ENCODE measurements around the gene TSC22D4. TPM values are rescaled to one million over a fixed set of nuclear protein-coding genes. Genes with fewer than 3 reads are reported as not detected.
"Not testable (repeated sequence)": the region's sequence is repeated elsewhere in the genome, so short reads cannot be mapped to it uniquely, and the experiment has no call there.

The TSC22D4 gene
- total RNA-seq (2014; rRNA removed; shearing (Covaris generic)), result 28.1 and 43.6 TPM in 2 replicates

DNA sequence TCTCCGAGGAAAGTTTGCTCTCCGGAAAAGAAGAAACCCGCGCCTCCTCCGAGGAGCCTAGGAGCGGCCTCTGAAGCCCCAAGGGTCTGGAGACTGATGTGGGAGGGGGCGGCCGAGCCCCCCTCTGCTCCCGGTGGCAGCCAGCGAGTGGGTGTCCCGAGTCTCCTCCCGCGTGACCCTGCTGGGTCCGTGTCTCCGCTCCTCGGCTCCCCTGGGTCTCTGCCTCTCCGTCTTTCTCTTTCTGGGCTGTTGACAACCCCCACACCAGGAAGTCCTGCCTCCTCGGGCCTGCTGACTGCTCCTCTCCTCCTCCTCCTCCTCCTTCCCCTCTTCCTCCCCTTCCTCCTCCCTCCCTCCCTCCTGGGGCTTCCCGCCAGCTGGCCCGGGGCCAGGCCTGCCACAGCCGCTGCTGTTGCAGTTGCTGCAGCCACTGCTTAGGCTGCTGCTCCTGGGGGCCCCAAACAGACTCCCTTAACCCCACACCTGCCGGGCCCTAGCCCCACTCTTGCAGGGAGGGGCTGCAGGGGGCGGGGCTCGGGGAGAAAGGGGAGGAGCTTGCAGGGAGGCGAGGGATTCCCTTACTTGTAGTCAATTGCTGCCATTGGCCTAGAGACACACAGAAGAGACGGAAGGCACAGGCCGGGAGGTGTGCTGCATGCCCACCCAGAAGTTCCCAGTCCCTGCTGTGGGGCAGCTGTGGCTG is at the start of gene TSC22D4:
Gene TSC22D4, minus strand, starts transcription at position 257 of the 703 bp plus-strand sequence. CDS start 1,176 bp downstream, outside the sequence.
- DNase-seq (ENCODE audit: low read depth), result peak; percentile 92

DNA sequence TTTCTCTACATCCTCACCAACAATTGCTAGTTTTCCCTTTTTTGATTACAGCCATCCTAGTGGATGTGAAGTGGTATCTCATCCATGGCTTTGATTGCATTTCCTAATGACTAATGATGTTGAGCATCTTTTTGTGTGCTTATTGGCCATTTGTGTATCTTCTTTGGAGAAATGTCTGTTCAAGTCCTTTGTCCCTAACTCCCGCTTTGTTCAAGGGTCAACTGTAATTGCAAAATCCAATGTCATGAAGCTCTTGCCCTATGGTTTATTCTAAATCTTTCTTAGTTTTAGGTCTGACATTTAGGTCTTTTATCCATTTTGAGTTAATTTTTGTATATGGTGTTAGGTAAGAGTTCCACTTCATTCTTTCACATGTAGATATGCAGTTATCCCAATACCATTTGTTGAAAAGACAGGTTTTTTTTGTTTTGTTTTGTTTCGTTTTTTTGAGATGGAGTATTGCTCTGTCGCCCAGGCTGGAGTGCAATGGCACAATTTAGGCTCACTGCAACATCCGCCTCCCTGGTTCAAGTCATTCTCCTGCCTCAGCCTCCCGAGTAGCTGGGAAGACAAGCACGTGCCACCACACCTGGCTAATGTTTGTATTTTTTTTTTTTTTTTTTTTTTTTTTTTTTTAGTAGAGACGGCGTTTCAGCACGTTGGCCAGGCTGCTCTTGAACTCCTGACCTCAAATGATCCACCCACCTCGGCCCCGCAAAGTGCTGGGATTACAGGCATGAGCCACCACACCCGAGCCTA is 49.3 kb upstream of the TSC22D4 start:
- DNase-seq (ENCODE audit: low read depth), result not testable (repeated sequence)

DNA sequence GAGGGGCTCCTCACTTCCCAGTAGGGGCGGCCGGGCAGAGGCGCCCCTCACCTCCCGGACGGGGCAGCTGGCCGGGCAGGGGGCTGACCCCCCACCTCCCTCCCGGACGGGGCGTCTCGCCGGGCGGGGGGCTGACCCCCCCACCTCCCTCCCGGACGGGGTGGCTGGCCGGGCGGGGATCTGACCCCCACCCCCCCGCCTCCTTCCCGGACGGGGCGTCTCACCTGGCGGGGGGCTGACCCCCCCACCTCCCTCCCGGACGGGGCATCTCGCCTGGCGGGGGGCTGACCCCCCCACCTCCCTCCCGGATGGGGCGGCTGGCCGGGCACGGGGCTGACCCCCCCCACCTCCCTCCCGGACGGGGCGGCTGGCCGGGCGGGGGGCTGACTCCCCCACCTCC is 44.2 kb upstream of the TSC22D4 start:
- not testable (repeated sequence) for DNase-seq (ENCODE audit: low read depth)

DNA sequence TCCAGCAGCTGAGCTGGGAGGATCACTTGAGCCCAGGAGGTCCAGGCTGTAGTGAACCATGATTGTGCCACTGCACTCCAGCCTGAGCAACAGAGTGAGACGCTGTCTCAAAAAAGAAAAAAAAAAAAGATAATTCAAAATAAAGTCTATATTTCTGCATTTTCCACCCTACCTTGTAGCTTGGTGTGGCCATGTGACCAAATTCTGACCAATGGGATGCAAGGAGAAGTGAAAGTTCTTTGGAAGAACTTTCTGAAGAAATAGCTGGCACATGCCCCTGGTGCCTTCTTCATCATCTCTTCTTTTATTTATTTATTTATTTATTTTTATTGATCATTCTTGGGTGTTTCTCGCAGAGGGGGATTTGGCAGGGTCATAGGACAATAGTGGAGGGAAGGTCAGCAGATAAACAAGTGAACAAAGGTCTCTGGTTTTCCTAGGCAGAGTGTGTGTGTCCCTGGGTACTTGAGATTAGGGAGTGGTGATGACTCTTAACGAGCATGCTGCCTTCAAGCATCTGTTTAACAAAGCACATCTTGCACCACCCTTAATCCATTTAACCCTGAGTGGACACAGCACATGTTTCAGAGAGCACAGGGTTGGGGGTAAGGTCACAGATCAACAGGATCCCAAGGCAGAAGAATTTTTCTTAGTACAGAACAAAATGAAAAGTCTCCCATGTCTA is 43.0 kb upstream of the TSC22D4 start:
- DNase-seq (ENCODE audit: low read depth), result not testable (repeated sequence)

DNA sequence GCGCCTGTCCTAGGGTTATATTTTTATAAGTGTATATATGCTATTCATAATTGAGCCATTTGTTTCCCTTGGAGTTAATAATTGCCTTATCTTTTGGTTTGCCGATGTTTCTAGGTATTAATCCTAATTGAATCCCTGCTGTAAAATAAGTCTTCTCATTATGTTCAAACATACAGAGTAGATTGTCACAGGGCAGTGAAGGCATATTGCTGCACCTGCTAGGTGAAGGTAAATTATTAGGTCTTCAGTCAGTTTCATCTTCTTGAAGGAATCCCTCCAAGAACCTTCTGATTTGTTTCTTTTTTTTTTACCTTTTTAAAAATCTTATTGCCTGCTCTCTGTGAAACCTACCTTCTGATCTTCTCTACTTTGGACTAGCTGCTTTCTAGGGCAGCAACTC is 42.1 kb upstream of the TSC22D4 start:
- DNase-seq (ENCODE audit: low read depth), result no peak

DNA sequence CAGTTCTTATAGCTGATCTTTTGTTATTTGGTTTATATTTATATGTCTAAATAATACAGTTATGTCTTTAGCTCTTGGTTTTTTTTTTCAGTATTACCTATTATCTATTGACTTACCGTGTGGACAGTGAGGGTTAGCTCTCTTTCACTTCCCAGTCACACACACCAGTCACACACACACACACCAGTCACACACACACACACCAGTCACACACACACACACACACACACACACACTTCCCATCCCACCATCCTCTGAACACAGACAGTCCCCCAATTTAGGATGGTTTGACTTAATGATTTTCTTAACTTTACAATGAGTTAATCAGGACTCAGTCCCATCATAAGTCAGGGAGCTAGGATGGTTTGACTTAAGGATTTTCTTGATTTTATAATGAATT is 41.1 kb upstream of the TSC22D4 start:
- DNase-seq (ENCODE audit: low read depth), result no peak

DNA sequence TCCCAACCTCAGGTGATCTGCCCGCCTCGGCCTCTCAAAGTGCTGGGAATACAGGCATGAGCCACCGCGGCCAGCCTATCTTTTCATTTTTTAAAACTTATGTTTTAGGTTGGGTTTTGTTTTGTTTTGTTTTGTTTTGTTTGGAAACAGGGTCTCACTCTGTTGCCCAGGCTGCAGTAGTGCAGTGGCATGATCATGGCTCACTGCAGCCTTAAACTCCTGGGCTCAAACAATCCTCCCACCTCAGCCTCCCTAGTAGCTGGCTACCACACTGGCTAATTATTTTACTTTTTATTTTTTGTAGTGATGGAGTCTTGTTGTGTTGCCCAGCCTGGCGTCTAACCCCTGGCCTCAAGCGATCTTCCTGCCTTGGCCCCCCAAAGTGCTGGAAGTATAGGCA is 40.6 kb upstream of the TSC22D4 start:
- DNase-seq (ENCODE audit: low read depth), result no peak

DNA sequence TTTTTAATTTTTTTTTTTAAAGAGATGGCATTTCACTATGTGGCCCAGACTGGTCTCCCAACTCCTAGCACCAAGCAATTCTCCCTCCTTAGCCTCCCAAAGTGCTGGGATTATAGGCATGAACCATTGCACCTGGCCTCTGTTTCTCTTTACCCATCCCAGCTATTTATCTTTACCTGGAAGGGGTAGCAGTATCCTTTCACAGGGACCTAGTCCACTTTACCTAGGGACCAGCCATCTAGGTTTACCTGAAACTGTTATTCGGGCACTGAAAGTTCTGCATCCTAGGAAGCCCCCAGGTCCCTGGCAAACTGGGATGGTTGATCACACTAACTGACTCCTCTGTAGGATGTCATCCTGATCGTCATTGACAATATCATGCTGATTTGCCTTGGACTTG is 38.3 kb upstream of the TSC22D4 start:
- DNase-seq (ENCODE audit: low read depth), result no peak

DNA sequence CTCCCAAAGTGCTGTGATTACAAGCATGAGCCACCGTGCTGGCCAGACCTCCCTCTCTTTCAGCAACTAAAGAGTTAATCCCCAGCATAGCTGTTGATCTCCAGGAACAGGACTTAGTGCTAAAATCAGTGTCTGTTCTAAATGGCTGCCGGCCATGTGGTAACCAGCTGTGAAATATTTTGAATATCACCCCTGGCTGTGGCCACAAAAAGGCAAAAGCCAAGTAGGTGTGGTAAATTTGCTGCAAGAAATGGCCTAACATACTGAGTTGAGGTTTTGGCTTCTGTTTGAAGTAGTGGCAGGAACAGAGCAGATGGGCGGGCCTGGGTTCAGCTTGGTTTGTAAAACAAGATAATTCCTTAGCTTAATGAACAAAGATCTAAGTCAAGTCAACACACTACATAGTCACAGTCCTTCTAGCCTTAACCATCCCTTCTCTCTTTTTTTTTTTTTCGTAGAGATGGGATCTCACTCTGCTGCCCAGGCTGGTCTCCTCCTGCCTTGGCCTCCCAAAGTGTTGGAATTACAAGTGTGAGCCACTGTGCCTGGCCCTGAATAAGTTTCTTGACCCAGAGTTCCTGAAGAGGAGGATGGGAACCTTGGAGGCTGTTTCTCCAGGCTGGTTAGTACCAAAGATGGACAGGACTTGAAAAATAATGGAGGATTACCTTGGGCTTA is 37.3 kb upstream of the TSC22D4 start:
- DNase-seq (ENCODE audit: low read depth), result peak; percentile 94

DNA sequence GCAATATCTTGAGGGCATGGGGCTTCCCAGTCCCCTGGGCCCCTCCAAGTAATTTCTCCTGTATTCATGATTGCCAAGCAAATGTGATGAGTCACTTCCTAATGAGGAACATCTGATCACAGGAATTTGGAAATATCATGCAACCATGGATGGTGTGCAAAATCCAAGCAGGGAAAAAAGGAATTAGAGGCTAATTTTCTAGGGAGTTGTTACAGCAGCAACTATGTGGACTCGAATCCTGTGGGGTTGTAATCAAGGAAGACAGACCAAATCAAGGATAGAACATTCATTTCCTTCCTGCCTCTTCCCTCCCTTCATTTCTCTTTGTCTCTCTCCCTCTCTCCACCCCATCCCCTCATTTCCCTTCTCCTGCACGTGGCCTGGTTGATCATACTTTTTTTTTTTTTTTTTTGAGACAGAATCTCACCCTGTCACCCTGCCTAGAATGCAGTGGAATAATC is 36.1 kb upstream of the TSC22D4 start:
- DNase-seq (ENCODE audit: low read depth), result peak; percentile 59

DNA sequence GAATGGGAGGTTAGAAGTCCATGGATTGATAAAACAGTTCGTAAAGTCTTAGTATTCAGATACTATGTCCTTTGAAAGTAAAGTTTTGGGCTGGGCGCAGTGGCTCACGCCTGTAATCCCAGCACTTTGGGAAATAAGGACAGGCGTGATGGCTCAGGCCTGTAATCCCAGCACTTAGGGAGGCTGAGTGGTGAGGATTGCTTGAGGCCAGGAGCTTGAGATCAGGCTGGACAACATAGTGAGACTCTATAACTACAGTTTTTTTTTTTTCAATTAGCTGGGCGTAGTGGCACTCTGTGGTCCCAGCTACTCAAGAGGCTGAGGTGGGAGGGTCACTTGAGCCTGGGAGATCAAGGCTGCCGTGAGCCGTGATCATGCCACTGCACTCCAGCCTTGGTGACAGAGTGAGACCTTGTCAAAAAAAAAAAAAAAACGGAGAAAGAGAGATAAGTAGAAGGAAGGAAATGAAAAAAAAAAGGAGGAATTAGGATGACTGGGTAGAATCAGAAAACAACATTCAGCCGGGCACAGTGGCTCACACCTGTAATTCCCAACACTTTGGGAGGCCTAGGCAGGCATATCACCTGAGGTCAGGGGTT is 34.3 kb upstream of the TSC22D4 start:
- DNase-seq (ENCODE audit: low read depth), result no peak

DNA sequence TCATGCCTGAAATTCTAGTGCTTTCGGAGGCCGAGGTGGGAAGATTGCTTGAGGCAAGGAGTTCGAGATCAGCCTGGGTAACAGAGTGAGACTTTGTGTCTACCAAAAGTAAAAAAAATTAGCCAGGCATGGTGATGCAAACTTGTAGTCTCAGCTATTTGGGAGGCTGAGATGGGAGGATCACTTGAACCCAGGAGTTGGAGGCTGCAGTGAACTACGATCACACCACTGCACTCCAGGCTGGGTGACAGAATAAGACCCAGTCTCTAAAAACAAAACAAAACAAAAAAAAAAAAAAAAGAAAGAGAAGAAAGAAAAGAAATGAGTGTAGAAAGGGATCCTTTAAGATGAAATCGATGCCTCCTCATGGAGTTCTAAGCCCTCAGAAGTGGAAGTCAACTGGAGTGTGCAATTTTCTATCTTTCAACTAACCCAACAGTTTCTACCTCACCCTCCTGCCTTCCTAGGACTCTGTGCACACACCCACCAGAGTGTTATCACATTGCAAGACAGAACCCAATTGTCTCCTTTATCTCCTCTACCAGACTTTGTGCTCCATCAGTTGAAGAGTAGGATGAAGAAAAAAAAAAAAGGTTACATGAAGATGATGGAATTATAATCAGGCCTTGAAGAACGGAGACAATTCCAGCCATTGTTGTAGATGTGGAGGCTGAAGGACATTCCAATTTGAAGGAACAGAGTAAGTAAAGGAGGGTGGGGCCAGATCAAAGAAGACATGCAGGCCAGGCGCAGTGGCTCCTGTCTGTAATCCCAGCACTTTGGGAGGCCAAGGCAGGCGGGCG is 31.6 kb upstream of the TSC22D4 start:
- DNase-seq (ENCODE audit: low read depth), result no peak

DNA sequence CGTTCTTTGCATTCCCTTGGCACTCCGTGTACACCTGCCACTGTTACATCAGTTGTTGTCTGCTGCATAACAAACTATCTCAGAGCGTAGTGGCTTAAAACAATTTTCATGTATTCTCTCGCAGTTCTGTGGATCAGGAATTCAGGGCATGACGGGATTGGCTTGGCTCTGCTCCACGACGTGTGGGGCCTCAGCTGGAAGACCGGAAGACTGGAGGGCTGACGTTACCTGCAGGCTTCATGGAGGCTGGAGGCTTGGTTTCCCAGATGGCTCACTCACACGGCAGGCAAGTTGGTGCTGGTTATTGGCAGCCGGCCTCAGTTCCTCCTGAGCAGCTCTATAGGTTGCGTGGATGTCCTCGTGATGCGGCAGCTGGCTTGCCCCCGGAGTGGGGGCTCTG is 30.2 kb upstream of the TSC22D4 start:
- peak; percentile 91 for DNase-seq (ENCODE audit: low read depth)

DNA sequence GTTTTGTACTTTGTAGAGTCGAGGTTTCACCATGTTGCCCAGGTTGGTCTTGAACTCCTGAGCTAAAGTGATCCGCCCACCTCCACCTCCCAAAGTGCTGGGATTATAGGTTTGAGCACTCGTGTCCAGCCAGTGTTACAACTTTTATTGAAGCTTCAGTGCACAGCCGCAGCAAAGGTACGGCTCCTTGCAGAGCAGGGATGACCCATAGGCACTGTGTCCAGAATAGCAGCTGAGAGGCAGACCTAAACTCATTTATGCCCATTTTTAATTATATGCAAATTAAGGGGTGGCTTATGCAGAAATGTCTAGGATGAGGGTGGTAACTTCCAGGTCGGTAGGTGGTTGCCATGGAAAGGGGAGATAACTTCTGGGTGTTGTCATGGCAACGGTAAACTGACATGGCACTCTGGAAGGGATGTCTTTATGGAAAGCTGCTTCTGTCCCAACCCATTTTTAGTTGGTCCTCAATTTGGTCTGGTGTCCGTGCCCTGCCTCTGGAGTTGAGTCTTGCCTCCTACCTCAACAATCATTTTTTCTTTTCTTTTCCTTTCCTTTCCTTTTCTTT is 27.4 kb upstream of the TSC22D4 start:
- peak; percentile 63 for DNase-seq (ENCODE audit: low read depth)

DNA sequence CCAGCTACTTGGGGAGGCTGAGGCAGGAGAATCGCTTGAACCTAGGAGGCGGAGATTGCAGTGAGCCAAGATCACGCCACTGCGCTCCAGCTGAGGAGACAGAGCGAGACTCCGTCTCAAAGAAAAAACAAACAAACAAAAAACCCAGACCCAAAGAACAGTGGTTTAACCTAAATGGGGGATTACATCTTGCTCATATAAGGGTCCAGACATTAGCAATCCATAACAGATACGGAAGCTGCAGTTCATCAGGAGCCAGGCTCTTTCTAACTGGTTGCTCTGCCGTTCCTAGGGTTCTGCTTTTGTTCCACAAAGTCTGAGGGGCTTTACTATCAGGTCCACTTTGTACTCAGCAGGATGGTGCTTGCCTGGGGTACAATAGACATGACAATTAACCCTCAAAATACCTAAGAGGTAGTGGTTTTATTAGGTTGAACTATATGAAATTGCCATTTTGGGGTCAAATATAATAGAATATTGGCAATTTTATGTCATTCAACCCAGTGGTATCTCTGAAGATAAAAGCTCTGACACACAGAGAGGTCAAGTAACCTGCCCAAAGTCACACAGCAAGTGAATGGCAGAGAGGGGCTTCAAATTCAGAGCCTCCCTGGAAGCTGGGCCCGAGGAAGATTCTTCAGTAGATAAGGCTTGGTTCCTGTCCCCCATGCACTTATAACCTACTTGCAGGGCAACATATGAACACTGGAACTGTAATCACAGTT is 26.0 kb upstream of the TSC22D4 start:
- DNase-seq (ENCODE audit: low read depth), result no peak

DNA sequence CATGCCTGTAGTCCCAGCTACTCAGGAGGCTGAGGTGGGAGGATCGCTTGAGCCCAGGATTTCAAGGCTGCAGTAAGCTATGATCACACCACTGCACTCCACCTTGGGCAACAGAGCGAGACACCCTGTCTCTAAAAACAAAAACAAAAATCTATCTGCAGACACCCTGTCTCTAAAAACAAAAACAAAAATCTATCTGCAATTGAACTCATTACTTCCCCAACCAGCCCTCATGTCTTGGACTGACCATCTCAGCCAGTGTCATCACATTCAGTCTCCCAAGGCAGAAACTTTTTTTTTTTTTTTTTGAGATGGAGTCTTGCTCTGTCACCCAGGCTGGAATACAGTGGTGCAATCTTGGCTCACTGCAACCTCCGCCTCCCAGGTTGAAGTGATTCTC is 25.0 kb upstream of the TSC22D4 start:
- DNase-seq (ENCODE audit: low read depth), result peak; percentile 27

DNA sequence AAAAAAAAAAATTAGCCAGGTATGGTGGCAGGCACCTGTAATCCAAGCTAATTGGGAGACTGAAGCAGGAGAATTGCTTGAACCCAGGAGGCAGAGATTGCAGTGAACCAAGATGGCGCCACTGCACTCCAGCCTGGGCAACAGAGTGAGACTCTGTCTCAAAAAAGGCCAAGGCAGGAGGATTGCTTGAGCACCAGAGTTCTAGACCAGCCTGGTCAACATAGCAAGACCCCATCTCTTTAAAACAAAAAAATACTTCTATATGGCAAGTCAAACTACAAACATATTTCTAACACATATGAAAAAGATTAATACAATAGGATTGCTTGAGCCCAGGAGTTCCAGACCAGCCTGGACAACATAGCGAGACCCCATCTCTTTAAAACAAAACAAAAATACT is 21.7 kb upstream of the TSC22D4 start:
- DNase-seq (ENCODE audit: low read depth), result not testable (repeated sequence)

DNA sequence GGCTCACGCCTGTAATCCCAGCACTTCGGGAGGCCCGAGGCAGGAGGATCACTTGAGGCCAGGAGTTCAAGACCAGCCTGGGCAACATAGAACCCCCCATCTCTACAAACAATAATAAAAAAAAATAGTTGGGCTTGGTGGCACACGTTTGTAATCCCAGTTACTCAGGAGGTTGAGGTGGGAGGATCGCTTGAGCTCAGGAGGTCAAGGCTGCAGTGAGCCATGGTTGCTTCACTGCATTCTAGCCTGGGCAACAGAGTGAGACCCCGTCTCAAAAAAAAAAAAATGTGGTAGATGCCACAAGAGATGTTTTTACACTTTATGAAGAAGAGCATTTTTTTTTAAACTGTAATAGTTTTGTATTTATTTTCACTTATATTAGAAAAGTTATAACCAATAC is 17.5 kb upstream of the TSC22D4 start:
- DNase-seq (ENCODE audit: low read depth), result no peak

DNA sequence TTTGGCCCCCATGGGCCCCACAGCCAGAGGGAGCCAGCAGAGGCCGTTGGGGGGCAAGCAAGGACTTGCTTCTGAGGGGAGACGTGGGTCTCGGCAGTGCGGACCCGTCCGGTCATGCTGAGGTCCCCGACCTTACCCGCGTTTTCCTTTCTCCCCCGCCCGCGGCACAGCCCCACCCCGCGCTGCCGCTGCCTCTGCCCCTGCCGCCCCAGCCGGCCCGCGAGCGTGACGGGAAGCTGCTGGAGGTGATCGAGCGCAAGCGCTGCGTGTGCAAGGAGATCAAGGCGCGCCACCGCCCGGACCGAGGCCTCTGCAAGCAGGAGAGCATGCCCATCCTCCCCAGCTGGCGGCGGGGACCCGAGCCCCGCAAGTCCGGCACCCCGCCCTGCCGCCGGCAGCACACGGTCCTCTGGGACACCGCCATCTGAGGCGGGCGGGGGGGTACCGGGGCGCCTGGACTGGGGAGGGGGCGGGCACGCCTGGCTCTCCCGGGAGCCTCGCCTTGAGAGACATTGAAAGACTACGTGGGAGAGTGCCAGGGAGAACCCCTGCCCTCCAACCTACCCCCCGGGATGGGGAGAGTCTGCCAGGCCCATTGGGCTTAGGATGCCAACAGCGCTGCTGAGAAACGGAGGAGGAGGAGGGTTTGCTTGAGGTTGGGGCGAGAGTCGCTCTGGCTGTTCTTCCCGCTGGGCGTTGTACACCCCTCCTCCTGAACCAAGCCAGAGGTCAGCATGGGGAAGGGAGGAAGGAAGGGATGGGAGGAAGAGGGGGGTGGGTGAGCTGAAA is 14.7 kb upstream of the TSC22D4 start:
- DNase-seq (ENCODE audit: low read depth), result peak; percentile 49

Data from M059J (cell line).